GM23338 (cell line): ENCODE measurements around the gene FANCF. TPM values are rescaled to one million over a fixed set of nuclear protein-coding genes. Genes with fewer than 3 reads are reported as not detected.

Experiments
- ATAC-seq: fragments of 200-7000 bp; cut with Tn5 transposase; 3 replicates; pipeline ENCODE4 v1.9.1; 2020
- DNase-seq: peaks from one replicate; pipeline ENCODE4 v3.0.0-alpha.2; 2015; ENCODE audit warnings: low spot score
- H2AFZ ChIP-seq: fragments of 200-600 bp; sonication (generic); 2 replicates; pipeline ENCODE4 v1.8.0; 2016; ENCODE audit warnings: antibody characterized with exemption, mild to moderate bottlenecking, moderate library complexity
- H3F3A ChIP-seq: fragments of 200-600 bp; sonication (generic); replicated peaks from 2 replicates; pipeline ENCODE4 v1.8.0; 2017; ENCODE audit warnings: antibody characterized with exemption, mixed run types, low read depth
- H3K27ac ChIP-seq: fragments of 200-600 bp; sonication (generic); 2 replicates; pipeline ENCODE4 v1.6.1; 2016; ENCODE audit warnings: low read depth
- H3K27me3 ChIP-seq: fragments of 200-600 bp; sonication (generic); 2 replicates; pipeline ENCODE4 v1.8.0; 2016; ENCODE audit warnings: mild to moderate bottlenecking, mixed run types, moderate library complexity; ENCODE audit not compliant: insufficient read depth
- H3K36me3 ChIP-seq: fragments of 200-600 bp; sonication (generic); 2 replicates; pipeline ENCODE4 v1.8.0; 2016; ENCODE audit warnings: mild to moderate bottlenecking; ENCODE audit not compliant: insufficient read depth
- H3K4me1 ChIP-seq: fragments of 200-600 bp; sonication (generic); 2 replicates; pipeline ENCODE4 v1.8.0; 2016; ENCODE audit warnings: mild to moderate bottlenecking, moderate library complexity; ENCODE audit not compliant: insufficient read depth
- H3K4me2 ChIP-seq: fragments of 200-600 bp; sonication (generic); 2 replicates; pipeline ENCODE4 v1.7.1; 2017; ENCODE audit warnings: mixed run types
- H3K4me3 ChIP-seq: fragments of 200-600 bp; sonication (generic); 2 replicates; pipeline ENCODE4 v1.6.1; 2016; ENCODE audit warnings: mixed run types
- H3K79me2 ChIP-seq: fragments of 200-600 bp; sonication (generic); replicated peaks from 2 replicates; pipeline ENCODE4 v1.8.0; 2017; ENCODE audit warnings: mild to moderate bottlenecking; ENCODE audit not compliant: insufficient read depth
- H3K9me2 ChIP-seq: fragments of 200-600 bp; sonication (generic); 2 replicates; pipeline ENCODE4 v1.8.0; 2017; ENCODE audit not compliant: insufficient read depth
- H4K20me1 ChIP-seq: fragments of 200-600 bp; sonication (generic); replicated peaks from 2 replicates; pipeline ENCODE4 v1.8.0; 2017; ENCODE audit warnings: mild to moderate bottlenecking; ENCODE audit not compliant: insufficient read depth
- H3K27ac Mint-ChIP-seq: 2 replicates; pipeline ENCODE4 v1.8.0; 2020; ENCODE audit warnings: inconsistent platforms, mild to moderate bottlenecking, moderate library complexity, mixed read lengths
- H3K27me3 Mint-ChIP-seq: 3 replicates; pipeline ENCODE4 v1.8.0; 2022; ENCODE audit warnings: low read depth, mild to moderate bottlenecking, moderate library complexity, mixed read lengths, inconsistent platforms; ENCODE audit not compliant: insufficient read depth, poor library complexity
- H3K36me3 Mint-ChIP-seq: 3 replicates; pipeline ENCODE4 v1.8.0; 2021; ENCODE audit warnings: low read depth, mild to moderate bottlenecking, inconsistent platforms, moderate library complexity, mixed read lengths
- H3K4me1 Mint-ChIP-seq: 3 replicates; pipeline ENCODE4 v1.8.0; 2020; ENCODE audit warnings: mild to moderate bottlenecking, inconsistent platforms, mixed read lengths
- H3K4me3 Mint-ChIP-seq: 3 replicates; pipeline ENCODE4 v1.8.0; 2021; ENCODE audit warnings: moderate library complexity, mild to moderate bottlenecking, inconsistent platforms, mixed read lengths
- H3K9me3 Mint-ChIP-seq: 3 replicates; pipeline ENCODE4 v1.8.0; 2020; ENCODE audit warnings: moderate library complexity, mild to moderate bottlenecking, inconsistent platforms, mixed read lengths
- EZH2 ChIP-seq: fragments of 200-600 bp; sonication (generic); IDR thresholded peaks from one replicate; pipeline ENCODE4 v1.8.0; 2017; ENCODE audit warnings: antibody characterized with exemption, mild to moderate bottlenecking, low read depth; ENCODE audit not compliant: unreplicated experiment
- EZH2phosphoT487 ChIP-seq: fragments of 200-600 bp; sonication (generic); IDR thresholded peaks from one replicate; pipeline ENCODE4 v1.8.1; 2018; ENCODE audit warnings: antibody characterized with exemption; ENCODE audit not compliant: unreplicated experiment
- JUNB ChIP-seq: IDR thresholded peaks from one replicate; pipeline ENCODE4 v1.6.1; 2016; ENCODE audit warnings: antibody characterized with exemption; ENCODE audit not compliant: unreplicated experiment
- POLR2AphosphoS5 ChIP-seq: IDR thresholded peaks from 2 replicates; pipeline ENCODE4 v1.6.1; 2016; ENCODE audit warnings: antibody characterized with exemption, low read depth
- STAT1 ChIP-seq: IDR thresholded peaks from one replicate; pipeline ENCODE4 v1.6.1; 2016; ENCODE audit warnings: antibody characterized with exemption; ENCODE audit not compliant: unreplicated experiment
- ZNF331 ChIP-seq: fragments of 250-450 bp; sonication (Bioruptor Pico); IDR thresholded peaks from 2 replicates; pipeline ENCODE4 v1.5.0; 2020; ENCODE audit warnings: low read depth, mild to moderate bottlenecking, moderate library complexity
- ZNF462 ChIP-seq: fragments of 250-450 bp; sonication (Bioruptor Pico); IDR thresholded peaks from 2 replicates; pipeline ENCODE4 v1.5.0; 2020; ENCODE audit warnings: mild to moderate bottlenecking, moderate library complexity
- polyA plus RNA-seq: library from polyadenylated mRNA; unstranded; fragments of >200 nt; fragmentation: Nextera tagmentation; extraction: Ambion mirVana; gene quantifications from 2 replicates; pipeline ENCODE4 v1.2.1, GENCODE V29; 2016
- total RNA-seq: library from RNA; depleted of rRNA; stranded (reverse); fragments of >200 nt; shearing (Covaris generic); gene quantifications from 2 replicates; pipeline ENCODE4 v1.2.3, GENCODE V29; 2014
- TF ChIP-seq, protein P1 (sequence below): IDR thresholded peaks from one replicate; pipeline ENCODE4 v1.6.1; 2018; ENCODE audit warnings: antibody characterized with exemption; ENCODE audit not compliant: unreplicated experiment
- TF ChIP-seq, protein P2 (sequence below), 2 experiments: fragments of 200-600 bp in 1 of 2; sonication (generic) in 1 of 2; conservative IDR thresholded peaks; 2 replicates each; pipeline versions ENCODE4 v1.5.1 to v1.6.1; 2016 to 2017; ENCODE audit warnings: antibody characterized with exemption in 2 of 2, low read depth in 2 of 2, mild to moderate bottlenecking in 2 of 2, moderate library complexity in 1 of 2

FANCF gene
- total and polyA plus RNA-seq, 2 experiments from 2014 or later, result 17.0 to 31.8 TPM

DNA sequence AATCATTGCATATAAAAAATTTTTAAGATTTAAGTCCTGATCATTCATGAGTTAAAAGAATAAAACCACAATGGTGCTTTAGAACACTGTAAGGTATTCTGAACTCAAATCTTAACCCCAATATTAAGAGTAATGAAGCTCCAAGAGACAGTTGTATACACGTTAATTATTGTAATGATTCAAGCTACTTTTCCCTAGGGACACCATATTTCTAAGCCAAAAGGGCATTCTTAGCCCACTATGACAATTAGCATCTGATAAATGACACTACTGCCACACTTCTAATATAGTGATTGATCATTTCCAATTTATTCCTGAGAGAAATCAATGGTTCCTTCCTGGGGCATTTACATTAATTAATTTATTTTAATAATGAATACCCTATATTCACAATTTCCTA lies 21.7 kb downstream of the FANCF start:
- Histone ChIP-seq H4K20me1 (no peaks in the 10 kb centered on the region), H3K4me1 (no peaks in the 10 kb centered on the region), H3K79me2 (no peaks in the 10 kb centered on the region), H3F3A (no peaks in the 10 kb centered on the region), H3K27ac (no peak overlapping the region), H2AFZ (no peak overlapping the region), H3K27me3 (no peaks in the 10 kb centered on the region), H3K9me2 (no peaks in the 10 kb centered on the region), H3K36me3 (no peaks in the 10 kb centered on the region), H3K4me2 (no peak overlapping the region), H3K4me3 (no peak overlapping the region)
- no peak overlapping the region for H3K4me3 Mint-ChIP-seq
- ATAC-seq (no peak), DNase-seq (no peak)
- H3K27ac Mint-ChIP-seq, result no peak overlapping the region
- H3K9me3 Mint-ChIP-seq, result no peaks in the 10 kb centered on the region
- TF ChIP-seq, protein P1, sequence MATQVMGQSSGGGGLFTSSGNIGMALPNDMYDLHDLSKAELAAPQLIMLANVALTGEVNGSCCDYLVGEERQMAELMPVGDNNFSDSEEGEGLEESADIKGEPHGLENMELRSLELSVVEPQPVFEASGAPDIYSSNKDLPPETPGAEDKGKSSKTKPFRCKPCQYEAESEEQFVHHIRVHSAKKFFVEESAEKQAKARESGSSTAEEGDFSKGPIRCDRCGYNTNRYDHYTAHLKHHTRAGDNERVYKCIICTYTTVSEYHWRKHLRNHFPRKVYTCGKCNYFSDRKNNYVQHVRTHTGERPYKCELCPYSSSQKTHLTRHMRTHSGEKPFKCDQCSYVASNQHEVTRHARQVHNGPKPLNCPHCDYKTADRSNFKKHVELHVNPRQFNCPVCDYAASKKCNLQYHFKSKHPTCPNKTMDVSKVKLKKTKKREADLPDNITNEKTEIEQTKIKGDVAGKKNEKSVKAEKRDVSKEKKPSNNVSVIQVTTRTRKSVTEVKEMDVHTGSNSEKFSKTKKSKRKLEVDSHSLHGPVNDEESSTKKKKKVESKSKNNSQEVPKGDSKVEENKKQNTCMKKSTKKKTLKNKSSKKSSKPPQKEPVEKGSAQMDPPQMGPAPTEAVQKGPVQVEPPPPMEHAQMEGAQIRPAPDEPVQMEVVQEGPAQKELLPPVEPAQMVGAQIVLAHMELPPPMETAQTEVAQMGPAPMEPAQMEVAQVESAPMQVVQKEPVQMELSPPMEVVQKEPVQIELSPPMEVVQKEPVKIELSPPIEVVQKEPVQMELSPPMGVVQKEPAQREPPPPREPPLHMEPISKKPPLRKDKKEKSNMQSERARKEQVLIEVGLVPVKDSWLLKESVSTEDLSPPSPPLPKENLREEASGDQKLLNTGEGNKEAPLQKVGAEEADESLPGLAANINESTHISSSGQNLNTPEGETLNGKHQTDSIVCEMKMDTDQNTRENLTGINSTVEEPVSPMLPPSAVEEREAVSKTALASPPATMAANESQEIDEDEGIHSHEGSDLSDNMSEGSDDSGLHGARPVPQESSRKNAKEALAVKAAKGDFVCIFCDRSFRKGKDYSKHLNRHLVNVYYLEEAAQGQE, result no peak
- TF ChIP-seq, protein P2, sequence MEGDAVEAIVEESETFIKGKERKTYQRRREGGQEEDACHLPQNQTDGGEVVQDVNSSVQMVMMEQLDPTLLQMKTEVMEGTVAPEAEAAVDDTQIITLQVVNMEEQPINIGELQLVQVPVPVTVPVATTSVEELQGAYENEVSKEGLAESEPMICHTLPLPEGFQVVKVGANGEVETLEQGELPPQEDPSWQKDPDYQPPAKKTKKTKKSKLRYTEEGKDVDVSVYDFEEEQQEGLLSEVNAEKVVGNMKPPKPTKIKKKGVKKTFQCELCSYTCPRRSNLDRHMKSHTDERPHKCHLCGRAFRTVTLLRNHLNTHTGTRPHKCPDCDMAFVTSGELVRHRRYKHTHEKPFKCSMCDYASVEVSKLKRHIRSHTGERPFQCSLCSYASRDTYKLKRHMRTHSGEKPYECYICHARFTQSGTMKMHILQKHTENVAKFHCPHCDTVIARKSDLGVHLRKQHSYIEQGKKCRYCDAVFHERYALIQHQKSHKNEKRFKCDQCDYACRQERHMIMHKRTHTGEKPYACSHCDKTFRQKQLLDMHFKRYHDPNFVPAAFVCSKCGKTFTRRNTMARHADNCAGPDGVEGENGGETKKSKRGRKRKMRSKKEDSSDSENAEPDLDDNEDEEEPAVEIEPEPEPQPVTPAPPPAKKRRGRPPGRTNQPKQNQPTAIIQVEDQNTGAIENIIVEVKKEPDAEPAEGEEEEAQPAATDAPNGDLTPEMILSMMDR (conservative IDR thresholded peaks at IDR 0.05; ENCODE audit: low read depth in 2 of 2), result no peak
- TF ChIP-seq EZH2phosphoT487 (no peak), POLR2AphosphoS5 (no peak), JUNB (no peak), ZNF331 (CRISPR knock-in tag) (no peak), STAT1 (no peak), ZNF462 (CRISPR knock-in tag) (no peak), EZH2 (no peak)
- no peaks in the 10 kb centered on the region for H3K27me3 Mint-ChIP-seq
- no peaks in the 10 kb centered on the region for H3K4me1 Mint-ChIP-seq
- no peaks in the 10 kb centered on the region for H3K36me3 Mint-ChIP-seq
